T1000 (cell line): ENCODE data around the gene ZNF668.

Experiments
- DNase-seq: peaks from one replicate; lab custom pipeline; 2025; ENCODE audit warnings: mixed read lengths; lab: John Stamatoyannopoulos, UW

Gene ZNF668

DNA sequence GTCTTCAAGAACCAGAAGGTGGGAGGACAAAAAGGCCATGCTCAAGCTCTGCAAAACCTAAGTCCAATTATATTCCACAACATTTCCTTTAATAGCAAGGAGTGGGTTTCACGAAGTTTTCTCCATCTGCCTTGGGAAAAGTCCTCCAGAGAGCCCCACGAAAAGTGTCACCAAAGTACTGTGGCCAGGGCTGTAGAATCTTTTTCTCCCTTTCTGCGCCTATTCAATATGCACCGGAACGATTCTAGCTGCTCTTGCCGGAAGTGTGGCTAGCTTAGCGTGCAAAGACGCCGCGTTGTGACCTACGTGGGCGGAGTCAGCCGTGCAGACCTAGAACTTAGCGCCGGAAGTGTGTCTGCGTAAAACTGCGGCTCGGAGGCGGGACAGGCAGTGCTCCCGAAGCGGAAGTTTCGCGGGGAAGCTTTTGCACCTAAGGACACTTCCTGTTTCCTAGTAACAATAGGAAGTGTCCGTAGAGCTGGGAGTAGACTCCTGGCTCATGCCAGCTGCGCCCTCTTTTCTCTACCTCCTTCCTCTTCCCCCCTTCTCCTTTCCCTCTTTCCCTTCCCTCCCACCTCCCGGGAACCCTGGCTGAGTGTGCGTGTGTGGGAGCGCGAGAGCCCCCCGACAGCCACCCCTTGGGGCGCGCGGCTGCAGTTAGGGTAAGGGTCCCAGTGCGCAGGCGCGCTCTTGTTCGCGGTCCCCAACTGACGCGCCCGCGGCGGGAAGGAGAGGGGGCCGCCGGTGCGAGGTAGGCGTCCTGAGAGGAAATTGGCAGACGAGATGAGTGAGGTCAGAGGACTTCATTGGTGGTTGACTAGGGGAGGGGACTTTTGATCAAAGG, at the start of gene ZNF668, which contains the start of gene ZNF646:
TSS of gene ZNF668 (minus strand) at position 271 of the 844 bp plus-strand sequence. CDS start 9,781 bp downstream, outside the sequence.
TSS of gene ZNF646 (plus strand) at position 453 of the 844 bp plus-strand sequence. CDS start 1,903 bp downstream, outside the sequence.
- peak; percentile 96 for DNase-seq

GRCh38 chr16:31120129-31120528, 46.1 kb upstream of the ZNF668 start:
- no peak for DNase-seq

DNA sequence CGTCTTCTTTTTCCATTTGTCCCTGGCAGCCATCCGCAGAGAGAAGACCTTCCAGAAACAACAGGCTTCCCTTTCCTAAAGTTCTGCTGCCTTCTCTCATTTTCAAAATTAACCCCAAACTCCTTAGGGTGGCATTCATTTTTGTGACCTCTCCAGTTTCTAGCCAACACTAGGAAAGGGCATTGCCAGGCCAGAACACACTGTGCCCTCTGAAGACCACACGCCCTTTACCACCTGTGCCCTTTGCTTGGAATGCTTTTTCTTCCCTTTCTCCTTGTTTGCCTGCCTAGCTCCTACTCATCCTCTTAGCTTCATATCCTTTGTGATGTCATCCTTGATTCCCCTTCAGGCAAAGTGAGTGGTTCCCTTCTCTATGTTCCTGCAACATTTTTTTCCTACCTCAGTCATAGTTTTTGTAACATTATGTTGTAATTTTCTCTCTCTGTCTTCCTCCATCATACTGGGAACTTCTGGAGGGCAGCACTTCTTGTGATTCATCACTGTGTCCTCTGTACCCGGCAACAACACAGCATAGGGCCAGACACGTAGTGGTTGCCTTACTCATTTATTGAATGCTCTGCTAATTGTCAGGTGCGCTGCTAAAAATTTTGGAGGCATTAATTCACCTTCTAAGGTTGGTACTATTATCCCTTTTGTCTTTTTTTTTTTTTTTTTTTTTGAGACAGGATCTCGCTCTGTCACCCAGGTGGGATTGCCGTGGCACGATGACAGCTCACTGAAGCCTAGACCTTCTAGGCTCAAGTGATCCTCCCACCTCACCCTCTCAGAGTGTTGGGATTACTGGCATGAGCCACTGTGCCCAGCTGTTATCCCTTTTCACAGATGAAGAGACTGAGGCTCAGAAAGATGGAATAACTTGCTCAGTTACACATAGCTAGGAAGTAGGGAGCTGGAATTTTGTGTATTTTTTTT, 44.4 kb upstream of the ZNF668 start:
- no peak for DNase-seq

- DNase-seq = peak; percentile 97
These were observed 43.6 kb upstream of the ZNF668 start, which contains the start of gene KAT8 for GRCh38 chr16:31117384-31118222. KAT8 (plus strand) TSS chr16:31117664; CDS start chr16:31117682, 18 bp downstream.

GRCh38 chr16:31114468-31114867, 40.4 kb upstream of the ZNF668 start:
- no peak for DNase-seq

DNA sequence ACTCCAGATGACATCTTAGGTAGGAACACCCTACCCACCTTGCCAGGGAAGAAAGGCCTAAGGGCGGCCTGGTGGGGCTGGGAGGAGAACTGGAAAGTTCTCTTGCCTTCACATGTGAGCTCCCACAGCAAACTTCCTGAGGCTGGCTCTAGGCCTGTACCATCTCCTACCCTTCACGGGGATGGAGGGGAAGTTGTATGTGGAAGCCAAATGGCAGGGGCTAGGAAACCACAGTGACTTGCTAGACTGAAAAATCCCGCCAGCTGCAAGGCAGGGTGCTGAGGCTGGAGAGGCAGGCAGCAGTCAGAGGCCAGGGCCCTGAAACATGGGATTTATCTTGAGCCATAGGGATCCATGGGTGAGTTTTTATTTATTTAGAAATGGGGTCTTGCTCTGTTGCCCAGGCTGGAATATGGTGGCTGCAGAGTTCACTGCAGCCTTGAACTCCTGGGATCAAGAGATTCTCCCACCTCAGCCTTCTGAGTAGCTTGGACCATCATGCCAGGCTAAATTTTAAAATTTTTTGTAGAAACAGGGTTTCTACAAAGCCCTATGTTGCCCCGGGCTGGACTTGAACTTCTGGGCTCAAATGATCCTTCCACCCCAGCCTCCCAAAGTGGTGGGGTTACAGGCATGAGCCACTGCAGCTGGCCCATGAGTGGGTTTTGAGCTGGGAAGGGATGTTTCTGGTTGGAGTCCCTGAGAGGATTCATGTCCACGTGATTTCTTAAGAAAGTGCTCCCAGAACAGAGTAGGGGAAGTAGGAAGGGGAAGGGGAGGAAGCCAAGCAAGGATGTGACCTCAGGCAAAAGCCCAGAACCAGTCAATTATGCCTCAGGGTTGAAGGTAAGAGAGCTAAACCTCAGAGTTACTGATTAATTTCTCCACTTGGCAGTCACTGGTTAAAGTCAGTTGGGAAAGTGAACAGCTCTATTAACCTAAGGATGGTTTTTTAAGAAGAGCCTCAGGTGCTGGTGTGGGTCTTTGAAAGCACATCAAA, 39.4 kb upstream of the ZNF668 start:
- DNase-seq = no peak

- DNase-seq = no peak
These were observed 38.7 kb upstream of the ZNF668 start for GRCh38 chr16:31112711-31113110.

- DNase-seq = no peak
These were observed 37.9 kb upstream of the ZNF668 start for GRCh38 chr16:31111881-31112466.

- no peak for DNase-seq
These were observed 36.3 kb upstream of the ZNF668 start for GRCh38 chr16:31110106-31111034.

- no peak for DNase-seq
These were observed 35.6 kb upstream of the ZNF668 start for GRCh38 chr16:31109622-31110021.

GRCh38 chr16:31108794-31109558, 34.9 kb upstream of the ZNF668 start:
- DNase-seq = no peak

- peak; percentile 35 for DNase-seq
These were observed 34.2 kb upstream of the ZNF668 start, which contains the start of gene BCKDK for GRCh38 chr16:31108035-31108793. BCKDK (plus strand) TSS chr16:31108386; CDS start chr16:31109224, 838 bp downstream.

- no peak for DNase-seq
These were observed 33.4 kb upstream of the ZNF668 start for GRCh38 chr16:31107465-31107867.

DNA sequence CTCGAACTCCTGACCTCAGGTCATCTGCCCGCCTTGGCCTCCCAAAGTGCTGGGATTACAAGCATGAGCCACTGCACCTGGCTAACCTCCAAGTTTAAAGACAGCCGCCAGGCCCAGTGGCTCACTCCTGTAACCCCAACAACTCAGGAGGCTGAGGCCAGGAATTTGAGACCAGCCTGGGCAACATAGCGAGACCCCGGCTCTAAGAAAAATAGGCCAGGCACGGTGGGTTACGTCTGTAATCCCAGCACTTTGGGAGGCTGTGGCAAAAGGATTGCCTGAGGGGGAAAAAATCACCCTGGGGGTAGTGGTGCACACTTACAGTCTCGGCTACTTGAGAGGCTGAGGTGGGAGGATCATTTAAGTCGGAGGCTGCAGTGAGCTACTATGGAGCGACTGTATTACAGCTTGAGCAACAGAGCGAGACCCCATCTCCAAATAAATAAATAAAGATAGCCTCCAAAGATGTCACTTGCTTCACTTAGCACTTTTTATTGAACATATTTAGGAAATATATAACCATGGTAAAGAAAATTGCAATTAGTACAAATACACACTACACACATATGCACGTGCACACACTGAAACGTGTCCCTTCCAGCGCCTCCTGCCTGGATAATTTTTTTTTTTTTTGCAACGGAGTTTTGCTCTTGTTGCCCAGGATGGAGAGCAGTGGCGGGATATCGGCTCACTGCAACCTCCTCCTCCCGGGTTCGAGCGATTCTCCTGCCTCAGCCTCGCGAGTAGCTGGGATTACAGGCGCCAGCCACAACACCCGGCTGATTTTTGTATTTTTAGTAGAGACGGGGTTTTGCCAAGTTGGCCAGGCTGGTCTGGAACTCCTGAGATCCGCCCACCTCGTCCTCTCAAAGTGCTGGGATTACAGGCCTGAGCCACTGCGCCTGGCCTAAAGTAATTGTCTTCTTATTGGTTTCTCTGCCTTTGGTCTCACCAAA, 32.7 kb upstream of the ZNF668 start:
- DNase-seq = no peak

DNA sequence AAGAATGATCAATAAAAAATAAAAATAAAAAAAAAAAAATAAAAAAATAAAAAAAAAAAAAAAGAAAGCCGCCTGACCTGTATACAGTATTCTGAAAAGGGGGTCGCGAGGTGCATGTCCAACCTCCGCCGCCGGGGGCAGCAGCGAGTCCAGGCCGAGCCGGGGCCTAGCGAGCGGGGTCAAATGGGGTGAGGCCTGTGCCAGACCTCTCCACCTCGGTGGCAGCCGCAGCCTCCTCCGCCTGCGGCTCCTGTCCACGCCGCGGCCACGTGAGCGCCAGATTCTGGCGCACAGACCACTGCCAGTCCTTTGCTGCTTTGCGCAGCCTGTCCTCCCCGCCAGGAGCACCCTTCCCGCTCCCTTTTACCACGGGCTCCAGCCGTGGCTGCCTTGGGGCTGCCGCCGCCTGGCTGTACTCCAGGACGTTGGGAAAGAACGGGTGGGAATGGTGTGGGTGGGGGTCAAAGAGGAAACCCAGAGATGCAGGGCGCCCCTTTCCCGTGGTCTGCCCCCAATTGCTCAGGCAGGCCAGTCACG, 31.7 kb upstream of the ZNF668 start:
- no peak for DNase-seq
